ENCODE results near the gene EXOSC5. TPM values are rescaled to one million over a fixed set of nuclear protein-coding genes. Genes with fewer than 3 reads are reported as not detected.

EXOSC5 gene
- total and polyA plus RNA-seq, 2 of the 13 experiments (the other 11 are each of a cell fraction or from before 2014, with no cell fraction given): 24.1 to 26.5 TPM

DNA sequence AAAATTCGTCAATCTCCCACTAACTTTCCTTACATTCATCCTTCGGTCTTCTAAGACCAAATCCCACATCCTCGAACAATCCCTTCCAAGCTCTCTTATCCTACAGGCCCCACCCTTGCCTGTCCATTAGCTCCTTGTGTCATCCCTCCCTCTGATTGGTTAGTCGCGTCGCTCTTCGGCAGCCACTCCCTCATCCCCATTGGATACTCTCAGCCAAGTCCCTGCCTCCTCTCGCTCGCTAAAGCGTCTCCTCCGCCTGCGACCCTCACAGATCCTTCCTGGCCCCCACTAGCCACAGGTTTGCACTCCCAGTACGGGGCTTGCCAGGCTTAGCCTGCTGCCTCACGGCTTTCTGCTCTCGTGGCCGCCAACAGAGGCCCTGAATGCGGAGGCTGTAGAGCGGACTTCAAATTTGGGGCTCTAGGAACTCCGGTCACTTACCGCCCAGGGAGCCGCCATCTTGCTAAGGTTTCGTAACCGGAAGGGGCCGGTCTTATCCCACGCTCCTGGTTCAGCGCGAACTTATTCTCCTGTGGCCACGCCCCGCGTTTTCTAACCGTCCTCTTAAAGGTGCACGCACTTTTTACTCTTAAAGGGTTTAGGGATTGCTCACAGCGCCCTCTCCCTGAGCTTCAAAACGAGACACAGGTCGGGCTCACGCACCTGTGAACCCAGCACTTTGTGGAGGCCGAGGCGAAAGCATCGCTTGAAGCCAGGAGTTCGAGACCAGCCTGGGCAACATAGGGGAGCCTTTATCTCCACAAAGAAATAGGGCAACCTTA lies 42.5 kb upstream of the EXOSC5 start, which contains the start of gene DMAC2 (continued):
- TF ChIP-seq REL (CRISPR knock-in tag; conservative IDR thresholded peaks at IDR 0.05) (no peak), AGO1 (IDR thresholded peaks at IDR 0.05; ENCODE audit: low read depth, low read length, poor library complexity, severe bottlenecking) (no peak), ZNF24 (IDR thresholded peaks at IDR 0.05) (no peak), ZNF747 (CRISPR knock-in tag; IDR thresholded peaks at IDR 0.05; ENCODE audit: borderline replicate concordance) (no peak), PCBP1 (IDR thresholded peaks at IDR 0.05; ENCODE audit: borderline replicate concordance, low read depth, low read length) (0 out of 2 replicates have a peak, but pooled peaks have one; percentile 55), MYC (CRISPR knock-in tag; IDR thresholded peaks at IDR 0.05; ENCODE audit: borderline replicate concordance) (peak; percentile 60; the same call in 1 of the 2 replicates), ZNF232 (CRISPR knock-in tag; IDR thresholded peaks at IDR 0.05; ENCODE audit: borderline replicate concordance) (no peak), ZNF615 (CRISPR knock-in tag; IDR thresholded peaks at IDR 0.05; ENCODE audit: borderline replicate concordance) (no peak), HES4 (CRISPR knock-in tag; IDR thresholded peaks at IDR 0.05; ENCODE audit: borderline replicate concordance) (no peak), ZNF501 (CRISPR knock-in tag; IDR thresholded peaks at IDR 0.05) (peak; percentile 90), ZNF431 (CRISPR knock-in tag; IDR thresholded peaks at IDR 0.05; ENCODE audit: borderline replicate concordance, low read depth) (no peak), RNF2 (conservative IDR thresholded peaks at IDR 0.05; ENCODE audit: low read depth) (peak; percentile 76), ZNF672 (CRISPR knock-in tag; IDR thresholded peaks at IDR 0.05) (no peak), GPN1 (CRISPR knock-in tag; IDR thresholded peaks at IDR 0.05; ENCODE audit: borderline replicate concordance) (no peak), PCBP2 (optimal IDR thresholded peaks at IDR 0.05; ENCODE audit: low read depth, low read length, poor library complexity, severe bottlenecking) (no peak), BRCA1 (CRISPR knock-in tag; IDR thresholded peaks at IDR 0.05) (no peak)
- TF ChIP-seq, protein P1, sequence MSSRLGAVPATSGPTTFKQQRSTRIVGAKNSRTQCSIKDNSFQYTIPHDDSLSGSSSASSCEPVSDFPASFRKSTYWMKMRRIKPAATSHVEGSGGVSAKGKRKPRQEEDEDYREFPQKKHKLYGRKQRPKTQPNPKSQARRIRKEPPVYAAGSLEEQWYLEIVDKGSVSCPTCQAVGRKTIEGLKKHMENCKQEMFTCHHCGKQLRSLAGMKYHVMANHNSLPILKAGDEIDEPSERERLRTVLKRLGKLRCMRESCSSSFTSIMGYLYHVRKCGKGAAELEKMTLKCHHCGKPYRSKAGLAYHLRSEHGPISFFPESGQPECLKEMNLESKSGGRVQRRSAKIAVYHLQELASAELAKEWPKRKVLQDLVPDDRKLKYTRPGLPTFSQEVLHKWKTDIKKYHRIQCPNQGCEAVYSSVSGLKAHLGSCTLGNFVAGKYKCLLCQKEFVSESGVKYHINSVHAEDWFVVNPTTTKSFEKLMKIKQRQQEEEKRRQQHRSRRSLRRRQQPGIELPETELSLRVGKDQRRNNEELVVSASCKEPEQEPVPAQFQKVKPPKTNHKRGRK (CRISPR knock-in tag; IDR thresholded peaks at IDR 0.05): no peak
- TF ChIP-seq, protein P2, sequence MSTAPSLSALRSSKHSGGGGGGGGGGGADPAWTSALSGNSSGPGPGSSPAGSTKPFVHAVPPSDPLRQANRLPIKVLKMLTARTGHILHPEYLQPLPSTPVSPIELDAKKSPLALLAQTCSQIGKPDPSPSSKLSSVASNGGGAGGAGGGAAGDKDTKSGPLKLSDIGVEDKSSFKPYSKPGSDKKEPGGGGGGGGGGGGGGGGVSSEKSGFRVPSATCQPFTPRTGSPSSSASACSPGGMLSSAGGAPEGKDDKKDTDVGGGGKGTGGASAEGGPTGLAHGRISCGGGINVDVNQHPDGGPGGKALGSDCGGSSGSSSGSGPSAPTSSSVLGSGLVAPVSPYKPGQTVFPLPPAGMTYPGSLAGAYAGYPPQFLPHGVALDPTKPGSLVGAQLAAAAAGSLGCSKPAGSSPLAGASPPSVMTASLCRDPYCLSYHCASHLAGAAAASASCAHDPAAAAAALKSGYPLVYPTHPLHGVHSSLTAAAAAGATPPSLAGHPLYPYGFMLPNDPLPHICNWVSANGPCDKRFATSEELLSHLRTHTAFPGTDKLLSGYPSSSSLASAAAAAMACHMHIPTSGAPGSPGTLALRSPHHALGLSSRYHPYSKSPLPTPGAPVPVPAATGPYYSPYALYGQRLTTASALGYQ (CRISPR knock-in tag; IDR thresholded peaks at IDR 0.05): no peak
- TF ChIP-seq, protein P3, sequence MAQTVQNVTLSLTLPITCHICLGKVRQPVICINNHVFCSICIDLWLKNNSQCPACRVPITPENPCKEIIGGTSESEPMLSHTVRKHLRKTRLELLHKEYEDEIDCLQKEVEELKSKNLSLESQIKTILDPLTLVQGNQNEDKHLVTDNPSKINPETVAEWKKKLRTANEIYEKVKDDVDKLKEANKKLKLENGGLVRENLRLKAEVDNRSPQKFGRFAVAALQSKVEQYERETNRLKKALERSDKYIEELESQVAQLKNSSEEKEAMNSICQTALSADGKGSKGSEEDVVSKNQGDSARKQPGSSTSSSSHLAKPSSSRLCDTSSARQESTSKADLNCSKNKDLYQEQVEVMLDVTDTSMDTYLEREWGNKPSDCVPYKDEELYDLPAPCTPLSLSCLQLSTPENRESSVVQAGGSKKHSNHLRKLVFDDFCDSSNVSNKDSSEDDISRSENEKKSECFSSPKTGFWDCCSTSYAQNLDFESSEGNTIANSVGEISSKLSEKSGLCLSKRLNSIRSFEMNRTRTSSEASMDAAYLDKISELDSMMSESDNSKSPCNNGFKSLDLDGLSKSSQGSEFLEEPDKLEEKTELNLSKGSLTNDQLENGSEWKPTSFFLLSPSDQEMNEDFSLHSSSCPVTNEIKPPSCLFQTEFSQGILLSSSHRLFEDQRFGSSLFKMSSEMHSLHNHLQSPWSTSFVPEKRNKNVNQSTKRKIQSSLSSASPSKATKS (CRISPR knock-in tag; IDR thresholded peaks at IDR 0.05): no peak
- TF ChIP-seq, protein P4, sequence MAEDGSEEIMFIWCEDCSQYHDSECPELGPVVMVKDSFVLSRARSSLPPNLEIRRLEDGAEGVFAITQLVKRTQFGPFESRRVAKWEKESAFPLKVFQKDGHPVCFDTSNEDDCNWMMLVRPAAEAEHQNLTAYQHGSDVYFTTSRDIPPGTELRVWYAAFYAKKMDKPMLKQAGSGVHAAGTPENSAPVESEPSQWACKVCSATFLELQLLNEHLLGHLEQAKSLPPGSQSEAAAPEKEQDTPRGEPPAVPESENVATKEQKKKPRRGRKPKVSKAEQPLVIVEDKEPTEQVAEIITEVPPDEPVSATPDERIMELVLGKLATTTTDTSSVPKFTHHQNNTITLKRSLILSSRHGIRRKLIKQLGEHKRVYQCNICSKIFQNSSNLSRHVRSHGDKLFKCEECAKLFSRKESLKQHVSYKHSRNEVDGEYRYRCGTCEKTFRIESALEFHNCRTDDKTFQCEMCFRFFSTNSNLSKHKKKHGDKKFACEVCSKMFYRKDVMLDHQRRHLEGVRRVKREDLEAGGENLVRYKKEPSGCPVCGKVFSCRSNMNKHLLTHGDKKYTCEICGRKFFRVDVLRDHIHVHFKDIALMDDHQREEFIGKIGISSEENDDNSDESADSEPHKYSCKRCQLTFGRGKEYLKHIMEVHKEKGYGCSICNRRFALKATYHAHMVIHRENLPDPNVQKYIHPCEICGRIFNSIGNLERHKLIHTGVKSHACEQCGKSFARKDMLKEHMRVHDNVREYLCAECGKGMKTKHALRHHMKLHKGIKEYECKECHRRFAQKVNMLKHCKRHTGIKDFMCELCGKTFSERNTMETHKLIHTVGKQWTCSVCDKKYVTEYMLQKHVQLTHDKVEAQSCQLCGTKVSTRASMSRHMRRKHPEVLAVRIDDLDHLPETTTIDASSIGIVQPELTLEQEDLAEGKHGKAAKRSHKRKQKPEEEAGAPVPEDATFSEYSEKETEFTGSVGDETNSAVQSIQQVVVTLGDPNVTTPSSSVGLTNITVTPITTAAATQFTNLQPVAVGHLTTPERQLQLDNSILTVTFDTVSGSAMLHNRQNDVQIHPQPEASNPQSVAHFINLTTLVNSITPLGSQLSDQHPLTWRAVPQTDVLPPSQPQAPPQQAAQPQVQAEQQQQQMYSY (CRISPR knock-in tag; IDR thresholded peaks at IDR 0.05): no peak
